Measurements from ENCODE around the gene MLF2.

DNA sequence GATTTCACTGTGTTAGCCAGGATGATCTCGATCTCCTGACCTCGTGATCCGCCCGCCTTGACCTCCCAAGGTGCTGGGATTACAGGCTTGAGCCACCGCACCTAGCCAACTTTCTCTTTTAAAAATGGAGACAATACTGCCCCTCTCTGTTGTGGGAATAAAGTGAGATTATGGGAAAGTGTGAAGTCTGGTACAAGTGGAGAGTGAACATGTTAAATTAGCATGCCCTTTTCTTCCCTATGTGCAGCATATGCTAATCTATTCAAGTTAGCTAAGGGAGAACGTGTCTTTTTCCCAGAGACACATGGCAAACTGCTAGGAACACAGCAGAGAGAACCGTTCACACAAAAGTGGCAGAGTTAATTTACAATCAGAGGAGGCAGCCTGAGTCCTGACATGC, 27.6 kb downstream of the MLF2 start:
- TF ChIP-seq, protein P1, sequence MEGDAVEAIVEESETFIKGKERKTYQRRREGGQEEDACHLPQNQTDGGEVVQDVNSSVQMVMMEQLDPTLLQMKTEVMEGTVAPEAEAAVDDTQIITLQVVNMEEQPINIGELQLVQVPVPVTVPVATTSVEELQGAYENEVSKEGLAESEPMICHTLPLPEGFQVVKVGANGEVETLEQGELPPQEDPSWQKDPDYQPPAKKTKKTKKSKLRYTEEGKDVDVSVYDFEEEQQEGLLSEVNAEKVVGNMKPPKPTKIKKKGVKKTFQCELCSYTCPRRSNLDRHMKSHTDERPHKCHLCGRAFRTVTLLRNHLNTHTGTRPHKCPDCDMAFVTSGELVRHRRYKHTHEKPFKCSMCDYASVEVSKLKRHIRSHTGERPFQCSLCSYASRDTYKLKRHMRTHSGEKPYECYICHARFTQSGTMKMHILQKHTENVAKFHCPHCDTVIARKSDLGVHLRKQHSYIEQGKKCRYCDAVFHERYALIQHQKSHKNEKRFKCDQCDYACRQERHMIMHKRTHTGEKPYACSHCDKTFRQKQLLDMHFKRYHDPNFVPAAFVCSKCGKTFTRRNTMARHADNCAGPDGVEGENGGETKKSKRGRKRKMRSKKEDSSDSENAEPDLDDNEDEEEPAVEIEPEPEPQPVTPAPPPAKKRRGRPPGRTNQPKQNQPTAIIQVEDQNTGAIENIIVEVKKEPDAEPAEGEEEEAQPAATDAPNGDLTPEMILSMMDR (IDR thresholded peaks at IDR 0.05) = no peak
- no peak for TF ChIP-seq POLR2AphosphoS5 (IDR thresholded peaks at IDR 0.05; ENCODE audit: low read depth, low read length)
